Mucosa of descending colon (tissue), 3 donors: ENCODE results near the gene NPTXR. TPM values are rescaled to one million over a fixed set of nuclear protein-coding genes. Genes with fewer than 3 reads are reported as not detected.

Experiments
- ATAC-seq: fragments of 200-7000 bp; cut with Tn5 transposase; one replicate; pipeline ENCODE4 v1.9.1; 2020; ENCODE audit warnings: mild to moderate bottlenecking, moderate library complexity
- DNase-seq, 3 donors: peaks; one replicate each; pipeline ENCODE4 v3.0.0-alpha.2; 2020
- H3K36me3 ChIP-seq: fragments of 200-600 bp; one replicate; pipeline ENCODE4 v1.8.0; 2021; ENCODE audit warnings: low read depth, mild to moderate bottlenecking
- H3K4me1 ChIP-seq: fragments of 200-600 bp; one replicate; pipeline ENCODE4 v1.8.0; 2021; ENCODE audit warnings: low read depth, mild to moderate bottlenecking
- H3K4me3 ChIP-seq: fragments of 200-600 bp; one replicate; pipeline ENCODE4 v1.8.0; 2021; ENCODE audit warnings: mild to moderate bottlenecking
- H3K9me3 ChIP-seq: fragments of 200-600 bp; one replicate; pipeline ENCODE4 v1.8.0; 2021; ENCODE audit warnings: mild to moderate bottlenecking
- intact Hi-C, 2 donors: fragments of 100-400 bp; cut with DNase I in 1 of 2; cut with micrococcal nuclease in 1 of 2; formaldehyde crosslinking; loops; one replicate each; pipeline versions ENCODE4 v1.11.0 to v1.11.1; 2022; cut with DNase I, micrococcal nuclease
- total RNA-seq, 3 donors: library from RNA; stranded (reverse); fragmentation: NEBNext Ultra II Directional in 2 of 3; extraction: Animal tissue kit (Norgen Biotek cat#: 25700) in 2 of 3; gene quantifications; one replicate each; pipeline versions ENCODE4 v1.2.1 to v1.2.4, GENCODE V29; 2021 to 2023
- TF ChIP-seq, protein P1 (sequence below): fragments of 200-600 bp; IDR thresholded peaks from one replicate; pipeline ENCODE4 v1.8.0; 2022; ENCODE audit warnings: antibody characterized with exemption, mild to moderate bottlenecking
- donor health status: DM: no; HTN: no; CAD: no; lungs with moderate emphysema.
- donor health status: DM: no; HTN: no; CAD: no.
- donor health status: DM: no; HTN: yes; CAD: no.

The NPTXR gene
- total RNA-seq, 3 donors from 2014 or later = 0.84 to 15.5 (median 1.2) TPM

DNA sequence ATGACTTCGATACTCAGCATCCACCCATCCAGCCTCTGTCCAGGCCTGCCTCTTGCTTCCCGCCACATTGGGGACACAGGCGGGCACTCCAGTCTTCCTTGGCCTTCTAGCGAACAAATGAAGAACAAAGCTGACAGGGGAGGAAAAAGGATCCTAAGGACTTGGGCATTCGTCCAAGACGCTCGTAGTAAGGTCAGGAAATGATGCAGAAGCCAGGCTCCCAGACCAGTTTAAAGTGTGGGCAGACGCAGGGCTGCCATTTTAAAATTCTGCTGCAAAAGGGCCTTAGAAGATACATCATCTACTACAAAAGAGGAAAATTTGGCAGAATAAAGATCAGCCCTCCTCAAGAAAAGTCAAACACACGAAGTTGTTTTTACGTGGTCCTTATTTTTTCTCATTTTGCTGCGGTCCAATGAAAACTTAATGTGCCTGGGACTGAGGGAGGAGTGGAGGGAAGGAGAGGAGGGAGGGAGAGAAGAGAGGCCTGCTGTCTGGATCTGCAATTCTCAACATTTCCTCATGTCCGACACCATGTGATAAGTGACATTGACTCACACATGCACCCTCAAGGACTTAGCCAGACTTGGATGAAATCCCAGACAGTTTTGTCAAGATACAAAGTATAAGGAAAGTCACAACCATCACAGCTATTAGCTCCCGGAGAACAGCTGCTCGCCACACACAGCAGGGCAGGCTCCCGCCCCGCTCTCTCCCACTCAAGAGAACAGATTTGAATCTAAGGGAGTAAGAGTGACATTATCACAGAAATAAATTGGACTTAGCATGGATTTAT lies 55.6 kb downstream of the NPTXR start:
- peak in 1 of 3 donors; percentile 48 for DNase-seq
- Histone ChIP-seq H3K4me1 (peaks cover 6% of the 10 kb centered on the region), H3K9me3 (no peaks in the 10 kb centered on the region), H3K36me3 (no peaks in the 10 kb centered on the region), H3K4me3 (no peak overlapping the region)
- peak; percentile 84 for ATAC-seq
- intact Hi-C loops = no loop called here
- TF ChIP-seq, protein P1, sequence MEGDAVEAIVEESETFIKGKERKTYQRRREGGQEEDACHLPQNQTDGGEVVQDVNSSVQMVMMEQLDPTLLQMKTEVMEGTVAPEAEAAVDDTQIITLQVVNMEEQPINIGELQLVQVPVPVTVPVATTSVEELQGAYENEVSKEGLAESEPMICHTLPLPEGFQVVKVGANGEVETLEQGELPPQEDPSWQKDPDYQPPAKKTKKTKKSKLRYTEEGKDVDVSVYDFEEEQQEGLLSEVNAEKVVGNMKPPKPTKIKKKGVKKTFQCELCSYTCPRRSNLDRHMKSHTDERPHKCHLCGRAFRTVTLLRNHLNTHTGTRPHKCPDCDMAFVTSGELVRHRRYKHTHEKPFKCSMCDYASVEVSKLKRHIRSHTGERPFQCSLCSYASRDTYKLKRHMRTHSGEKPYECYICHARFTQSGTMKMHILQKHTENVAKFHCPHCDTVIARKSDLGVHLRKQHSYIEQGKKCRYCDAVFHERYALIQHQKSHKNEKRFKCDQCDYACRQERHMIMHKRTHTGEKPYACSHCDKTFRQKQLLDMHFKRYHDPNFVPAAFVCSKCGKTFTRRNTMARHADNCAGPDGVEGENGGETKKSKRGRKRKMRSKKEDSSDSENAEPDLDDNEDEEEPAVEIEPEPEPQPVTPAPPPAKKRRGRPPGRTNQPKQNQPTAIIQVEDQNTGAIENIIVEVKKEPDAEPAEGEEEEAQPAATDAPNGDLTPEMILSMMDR = no peak

DNA sequence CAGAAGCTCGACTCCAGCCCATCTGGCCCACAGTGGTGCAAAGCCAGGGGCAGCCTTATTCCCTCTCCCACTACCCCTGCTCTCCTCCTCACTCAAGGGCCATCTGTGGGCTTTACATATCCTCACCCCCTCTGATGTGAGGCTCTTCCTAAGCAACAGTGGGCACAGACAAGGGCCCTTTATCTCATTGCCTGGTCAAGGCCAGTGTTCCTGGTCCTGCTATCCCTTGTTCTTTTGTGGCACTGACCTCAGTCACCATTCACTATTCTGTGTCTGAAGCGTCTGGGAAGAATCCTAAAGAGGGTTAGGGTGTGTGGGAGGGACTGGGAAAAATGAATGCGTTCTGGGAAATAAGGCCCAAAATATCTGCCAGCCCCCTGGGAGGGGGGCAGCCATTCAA lies 57.2 kb downstream of the NPTXR start:
- no peak for DNase-seq
- H3K4me3 ChIP-seq = no peak overlapping the region
- no peak for ATAC-seq
- TF ChIP-seq, protein P1 = no peak
- intact Hi-C loops = no loop called here
- no peaks in the 10 kb centered on the region for H3K9me3 ChIP-seq
- H3K4me1 ChIP-seq = no peaks in the 10 kb centered on the region
- H3K36me3 ChIP-seq = no peaks in the 10 kb centered on the region

DNA sequence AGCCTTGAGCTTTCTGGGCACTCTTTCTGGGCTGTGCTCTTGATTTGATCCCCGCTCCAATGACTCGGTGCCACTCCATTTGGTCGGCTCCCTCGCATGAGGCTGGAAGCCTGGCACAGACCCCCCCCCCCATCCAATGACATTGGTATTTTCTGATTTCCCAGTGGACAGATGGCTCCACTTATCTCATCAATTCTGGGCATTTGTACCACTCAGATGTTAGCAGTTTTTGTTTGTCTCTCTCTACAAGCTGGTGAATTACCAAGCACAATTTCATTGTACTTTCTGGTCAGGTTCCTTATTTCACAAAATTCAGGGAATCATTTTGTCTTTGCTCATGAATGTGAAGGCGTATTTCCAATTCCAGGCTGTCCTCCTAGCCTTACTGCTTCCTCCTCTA lies 59.0 kb downstream of the NPTXR start:
- no peaks in the 10 kb centered on the region for H3K9me3 ChIP-seq
- TF ChIP-seq, protein P1 = no peak
- H3K4me1 ChIP-seq = no peaks in the 10 kb centered on the region
- intact Hi-C loops = no loop called here
- ATAC-seq (no peak), DNase-seq (no peak)
- H3K4me3 ChIP-seq = no peak overlapping the region
- no peaks in the 10 kb centered on the region for H3K36me3 ChIP-seq

GRCh38 chr22:38784035-38784434 lies 59.8 kb downstream of the NPTXR start:
- no peaks in the 10 kb centered on the region for H3K4me1 ChIP-seq
- H3K4me3 ChIP-seq = no peak overlapping the region
- ATAC-seq (no peak), DNase-seq (no peak)
- intact Hi-C loops = no loop called here
- H3K9me3 ChIP-seq = no peaks in the 10 kb centered on the region
- H3K36me3 ChIP-seq = no peaks in the 10 kb centered on the region
- TF ChIP-seq, protein P1 = no peak

DNA sequence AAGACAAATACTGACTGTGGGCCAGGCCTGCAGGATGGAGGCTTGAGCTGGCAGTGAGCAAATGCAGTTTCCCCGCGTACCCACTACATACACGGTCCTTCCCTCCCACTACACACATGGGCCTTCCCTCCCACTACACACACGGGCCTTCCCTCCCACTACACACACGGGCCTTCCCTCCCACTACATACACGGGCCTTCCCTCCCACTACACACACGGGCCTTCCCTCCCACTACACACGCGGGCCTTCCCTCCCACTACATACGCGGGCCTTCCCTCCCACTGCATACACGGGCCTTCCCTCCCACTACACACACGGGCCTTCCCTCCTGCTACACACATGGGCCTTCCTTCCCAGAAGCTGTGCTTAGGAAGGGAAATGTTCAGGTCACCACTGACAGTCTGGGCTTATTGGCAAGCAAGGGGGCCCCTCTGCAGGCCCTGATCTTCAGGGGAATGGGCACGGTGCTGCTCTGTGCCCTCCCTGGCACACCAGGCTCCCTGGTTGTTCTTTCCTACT lies 60.7 kb downstream of the NPTXR start:
- Histone ChIP-seq H3K4me3 (no peak overlapping the region), H3K9me3 (no peaks in the 10 kb centered on the region), H3K36me3 (no peaks in the 10 kb centered on the region), H3K4me1 (no peaks in the 10 kb centered on the region)
- no peak for ATAC-seq
- intact Hi-C loops = no loop called here
- TF ChIP-seq, protein P1 = no peak
- DNase-seq = no peak
